ENCODE results near the gene COX20. TPM values are rescaled to one million over a fixed set of nuclear protein-coding genes. Genes with fewer than 3 reads are reported as not detected.

Gene COX20
- total and polyA plus RNA-seq, 2 of the 8 experiments (the other 6 are each of a cell fraction or from before 2014, with no cell fraction given) = 17.5 to 28.8 TPM

- TF ChIP-seq, protein P1, sequence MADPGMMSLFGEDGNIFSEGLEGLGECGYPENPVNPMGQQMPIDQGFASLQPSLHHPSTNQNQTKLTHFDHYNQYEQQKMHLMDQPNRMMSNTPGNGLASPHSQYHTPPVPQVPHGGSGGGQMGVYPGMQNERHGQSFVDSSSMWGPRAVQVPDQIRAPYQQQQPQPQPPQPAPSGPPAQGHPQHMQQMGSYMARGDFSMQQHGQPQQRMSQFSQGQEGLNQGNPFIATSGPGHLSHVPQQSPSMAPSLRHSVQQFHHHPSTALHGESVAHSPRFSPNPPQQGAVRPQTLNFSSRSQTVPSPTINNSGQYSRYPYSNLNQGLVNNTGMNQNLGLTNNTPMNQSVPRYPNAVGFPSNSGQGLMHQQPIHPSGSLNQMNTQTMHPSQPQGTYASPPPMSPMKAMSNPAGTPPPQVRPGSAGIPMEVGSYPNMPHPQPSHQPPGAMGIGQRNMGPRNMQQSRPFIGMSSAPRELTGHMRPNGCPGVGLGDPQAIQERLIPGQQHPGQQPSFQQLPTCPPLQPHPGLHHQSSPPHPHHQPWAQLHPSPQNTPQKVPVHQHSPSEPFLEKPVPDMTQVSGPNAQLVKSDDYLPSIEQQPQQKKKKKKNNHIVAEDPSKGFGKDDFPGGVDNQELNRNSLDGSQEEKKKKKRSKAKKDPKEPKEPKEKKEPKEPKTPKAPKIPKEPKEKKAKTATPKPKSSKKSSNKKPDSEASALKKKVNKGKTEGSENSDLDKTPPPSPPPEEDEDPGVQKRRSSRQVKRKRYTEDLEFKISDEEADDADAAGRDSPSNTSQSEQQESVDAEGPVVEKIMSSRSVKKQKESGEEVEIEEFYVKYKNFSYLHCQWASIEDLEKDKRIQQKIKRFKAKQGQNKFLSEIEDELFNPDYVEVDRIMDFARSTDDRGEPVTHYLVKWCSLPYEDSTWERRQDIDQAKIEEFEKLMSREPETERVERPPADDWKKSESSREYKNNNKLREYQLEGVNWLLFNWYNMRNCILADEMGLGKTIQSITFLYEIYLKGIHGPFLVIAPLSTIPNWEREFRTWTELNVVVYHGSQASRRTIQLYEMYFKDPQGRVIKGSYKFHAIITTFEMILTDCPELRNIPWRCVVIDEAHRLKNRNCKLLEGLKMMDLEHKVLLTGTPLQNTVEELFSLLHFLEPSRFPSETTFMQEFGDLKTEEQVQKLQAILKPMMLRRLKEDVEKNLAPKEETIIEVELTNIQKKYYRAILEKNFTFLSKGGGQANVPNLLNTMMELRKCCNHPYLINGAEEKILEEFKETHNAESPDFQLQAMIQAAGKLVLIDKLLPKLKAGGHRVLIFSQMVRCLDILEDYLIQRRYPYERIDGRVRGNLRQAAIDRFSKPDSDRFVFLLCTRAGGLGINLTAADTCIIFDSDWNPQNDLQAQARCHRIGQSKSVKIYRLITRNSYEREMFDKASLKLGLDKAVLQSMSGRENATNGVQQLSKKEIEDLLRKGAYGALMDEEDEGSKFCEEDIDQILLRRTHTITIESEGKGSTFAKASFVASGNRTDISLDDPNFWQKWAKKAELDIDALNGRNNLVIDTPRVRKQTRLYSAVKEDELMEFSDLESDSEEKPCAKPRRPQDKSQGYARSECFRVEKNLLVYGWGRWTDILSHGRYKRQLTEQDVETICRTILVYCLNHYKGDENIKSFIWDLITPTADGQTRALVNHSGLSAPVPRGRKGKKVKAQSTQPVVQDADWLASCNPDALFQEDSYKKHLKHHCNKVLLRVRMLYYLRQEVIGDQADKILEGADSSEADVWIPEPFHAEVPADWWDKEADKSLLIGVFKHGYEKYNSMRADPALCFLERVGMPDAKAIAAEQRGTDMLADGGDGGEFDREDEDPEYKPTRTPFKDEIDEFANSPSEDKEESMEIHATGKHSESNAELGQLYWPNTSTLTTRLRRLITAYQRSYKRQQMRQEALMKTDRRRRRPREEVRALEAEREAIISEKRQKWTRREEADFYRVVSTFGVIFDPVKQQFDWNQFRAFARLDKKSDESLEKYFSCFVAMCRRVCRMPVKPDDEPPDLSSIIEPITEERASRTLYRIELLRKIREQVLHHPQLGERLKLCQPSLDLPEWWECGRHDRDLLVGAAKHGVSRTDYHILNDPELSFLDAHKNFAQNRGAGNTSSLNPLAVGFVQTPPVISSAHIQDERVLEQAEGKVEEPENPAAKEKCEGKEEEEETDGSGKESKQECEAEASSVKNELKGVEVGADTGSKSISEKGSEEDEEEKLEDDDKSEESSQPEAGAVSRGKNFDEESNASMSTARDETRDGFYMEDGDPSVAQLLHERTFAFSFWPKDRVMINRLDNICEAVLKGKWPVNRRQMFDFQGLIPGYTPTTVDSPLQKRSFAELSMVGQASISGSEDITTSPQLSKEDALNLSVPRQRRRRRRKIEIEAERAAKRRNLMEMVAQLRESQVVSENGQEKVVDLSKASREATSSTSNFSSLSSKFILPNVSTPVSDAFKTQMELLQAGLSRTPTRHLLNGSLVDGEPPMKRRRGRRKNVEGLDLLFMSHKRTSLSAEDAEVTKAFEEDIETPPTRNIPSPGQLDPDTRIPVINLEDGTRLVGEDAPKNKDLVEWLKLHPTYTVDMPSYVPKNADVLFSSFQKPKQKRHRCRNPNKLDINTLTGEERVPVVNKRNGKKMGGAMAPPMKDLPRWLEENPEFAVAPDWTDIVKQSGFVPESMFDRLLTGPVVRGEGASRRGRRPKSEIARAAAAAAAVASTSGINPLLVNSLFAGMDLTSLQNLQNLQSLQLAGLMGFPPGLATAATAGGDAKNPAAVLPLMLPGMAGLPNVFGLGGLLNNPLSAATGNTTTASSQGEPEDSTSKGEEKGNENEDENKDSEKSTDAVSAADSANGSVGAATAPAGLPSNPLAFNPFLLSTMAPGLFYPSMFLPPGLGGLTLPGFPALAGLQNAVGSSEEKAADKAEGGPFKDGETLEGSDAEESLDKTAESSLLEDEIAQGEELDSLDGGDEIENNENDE (IDR thresholded peaks at IDR 0.05; ENCODE audit: insufficient replicate concordance, low read length) = no peak
- TF ChIP-seq CBX5 (IDR thresholded peaks at IDR 0.05; ENCODE audit: low read depth, low read length) (no peak), BACH1 (IDR thresholded peaks at IDR 0.05; ENCODE audit: low read length) (no peak), GTF2F1 (IDR thresholded peaks at IDR 0.05; ENCODE audit: borderline replicate concordance, low read depth, low read length) (no peak), CBX8 (IDR thresholded peaks at IDR 0.05; ENCODE audit: borderline replicate concordance, low read depth, low read length) (no peak), NANOG (IDR thresholded peaks at IDR 0.05; ENCODE audit: insufficient read depth, low read depth, low read length, poor library complexity, severe bottlenecking) (no peak)
These were observed 46.8 kb upstream of the COX20 start (continued) for GRCh38 chr1:244788493-244789275.

All from H1 (cell line).